ENCODE results near the gene CGB8.
"Not testable (repeated sequence)": the region's sequence is repeated elsewhere in the genome, so short reads cannot be mapped to it uniquely, and the experiment has no call there.

Gene CGB8

DNA sequence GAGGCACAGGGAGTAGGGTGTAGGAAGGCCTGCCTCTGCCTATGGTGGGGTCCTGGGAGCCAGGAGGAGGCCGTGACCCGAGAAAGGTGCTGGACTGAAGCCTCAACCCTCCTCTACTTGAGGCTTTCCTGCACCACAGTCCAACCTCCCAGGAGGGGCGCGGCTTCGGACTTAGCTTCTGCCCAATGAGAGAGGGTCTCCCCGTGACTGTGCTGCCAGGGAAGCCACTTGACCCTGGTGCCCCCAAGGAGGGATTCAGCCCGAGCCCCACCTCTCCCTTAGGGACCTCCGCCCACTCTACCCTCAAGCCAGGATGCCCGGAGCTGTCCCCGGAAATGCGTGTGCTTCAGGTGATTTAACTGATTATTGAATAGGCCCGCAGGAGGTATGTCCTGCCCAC is at the start of gene CGB8:
TSS of gene CGB8 (minus strand) at position 101 of the 400 bp plus-strand sequence. CDS start 372 bp downstream, outside the sequence.
- H3K4me3 ChIP-seq (ENCODE audit: low read length), result not testable (repeated sequence)

DNA sequence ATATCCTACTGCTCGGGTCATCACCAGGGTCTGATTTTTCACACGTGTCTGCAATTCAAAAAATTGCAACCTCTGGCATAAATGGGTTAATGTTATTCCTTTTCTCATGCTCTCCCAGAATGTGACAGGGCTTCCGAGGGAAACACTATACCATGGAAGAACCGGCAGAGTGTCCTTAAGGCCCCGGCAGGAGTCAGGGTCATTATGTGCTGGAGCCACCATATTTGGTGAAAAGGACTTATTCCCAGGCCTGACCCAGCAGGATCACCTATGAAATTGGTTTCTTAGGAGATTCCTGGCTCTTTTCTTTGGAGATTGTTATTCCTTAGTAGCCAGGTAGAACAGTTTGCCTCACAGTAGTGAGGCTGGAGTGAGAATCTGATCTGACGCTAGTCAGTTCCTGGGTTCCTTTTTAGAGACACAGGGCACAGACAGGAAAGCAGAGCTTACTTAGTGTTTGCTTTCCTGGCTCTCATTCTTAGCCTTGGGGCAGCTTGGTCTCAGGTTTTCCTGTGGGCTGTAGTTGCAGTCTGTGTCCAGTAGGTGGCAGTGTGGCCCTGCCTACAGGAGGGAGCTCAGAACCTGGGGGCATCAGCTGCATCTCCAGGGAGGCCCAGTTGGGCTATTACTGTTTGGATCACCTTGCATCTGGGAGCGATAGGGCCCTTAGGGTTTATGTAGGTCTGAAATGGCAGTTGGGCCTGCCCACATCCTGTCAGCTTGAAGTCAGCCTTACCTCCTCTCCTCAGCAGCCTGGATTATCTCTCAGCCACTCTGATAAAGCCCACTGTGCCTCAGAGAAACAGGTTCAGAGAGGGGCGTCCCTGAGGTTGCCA is 48.8 kb upstream of the CGB8 start:
- TF ChIP-seq ZNF274 (IDR thresholded peaks at IDR 0.05; ENCODE audit: low read depth, low read length), result no peak
- no peak overlapping the region for H3K4me3 ChIP-seq (ENCODE audit: low read length)

DNA sequence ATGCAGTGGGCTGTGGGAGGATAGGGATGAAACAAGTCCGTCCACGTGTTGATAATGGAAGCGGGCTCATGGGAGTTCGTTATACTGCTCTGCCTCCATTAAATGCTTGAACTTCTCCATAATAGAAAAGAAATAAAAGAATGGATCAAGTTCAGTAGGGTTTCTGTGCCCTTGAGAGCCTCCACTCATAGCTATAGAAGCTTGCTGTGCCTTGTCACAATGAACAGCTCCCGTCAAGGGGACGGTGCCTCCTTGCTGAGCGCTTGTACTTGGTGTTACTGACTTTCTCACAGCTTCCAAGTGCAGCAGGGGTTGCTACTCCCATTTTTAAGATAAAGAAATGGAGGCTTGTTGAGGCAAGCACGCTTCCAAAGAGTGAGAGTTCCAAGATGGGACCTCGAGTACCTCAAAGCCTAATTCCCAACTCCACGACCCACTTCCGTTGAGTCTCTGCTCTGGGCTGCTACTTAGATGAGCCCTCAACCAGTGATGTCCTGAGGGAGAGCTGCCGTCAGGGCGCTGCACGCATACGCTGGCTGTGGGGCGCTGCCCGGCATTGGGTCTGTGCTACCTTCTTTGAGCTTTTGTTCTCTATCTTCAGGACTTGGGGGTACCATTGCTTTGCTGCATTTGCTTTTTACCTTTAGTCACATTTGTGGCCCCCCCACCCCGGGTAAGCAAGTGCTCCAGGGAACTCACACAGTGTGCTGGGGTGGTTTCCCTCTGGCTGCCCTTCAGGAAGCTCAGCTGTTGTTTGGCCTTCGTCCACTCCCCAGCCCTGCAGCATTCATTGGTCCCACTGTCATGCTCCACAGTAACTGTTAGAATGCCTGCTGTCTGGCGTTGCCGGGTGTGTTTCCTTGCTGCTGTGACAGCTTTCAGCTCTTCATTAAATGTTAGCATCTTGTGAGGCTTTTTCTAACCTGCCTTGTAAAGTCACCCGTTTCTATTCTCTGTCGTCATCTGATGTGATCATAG is 45.9 kb upstream of the CGB8 start:
- H3K4me3 ChIP-seq (ENCODE audit: low read length), result no peak overlapping the region
- TF ChIP-seq ZNF274 (IDR thresholded peaks at IDR 0.05; ENCODE audit: low read depth, low read length), result no peak

DNA sequence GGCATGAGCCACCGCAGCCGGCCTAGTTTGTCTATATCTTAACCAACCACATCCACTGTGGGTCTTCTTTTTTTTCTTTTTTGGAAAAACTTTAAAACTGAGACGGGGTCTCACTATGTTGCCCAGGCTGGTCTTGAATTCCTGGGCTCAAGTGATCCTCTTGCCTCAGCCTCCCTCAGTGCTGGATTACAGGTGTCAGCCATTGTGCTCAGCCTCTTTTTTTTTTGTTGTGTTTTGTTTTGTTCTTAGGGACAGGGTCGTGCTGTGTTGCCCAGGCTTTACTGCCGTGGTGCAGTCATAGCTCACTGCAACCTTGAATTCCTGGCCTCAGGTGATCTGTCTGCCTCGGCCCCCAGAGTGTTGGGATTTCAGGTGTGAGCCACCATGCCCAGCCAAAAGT is 43.8 kb upstream of the CGB8 start:
- no peak overlapping the region for H3K4me3 ChIP-seq (ENCODE audit: low read length)
- no peak for TF ChIP-seq ZNF274 (IDR thresholded peaks at IDR 0.05; ENCODE audit: low read depth, low read length)

DNA sequence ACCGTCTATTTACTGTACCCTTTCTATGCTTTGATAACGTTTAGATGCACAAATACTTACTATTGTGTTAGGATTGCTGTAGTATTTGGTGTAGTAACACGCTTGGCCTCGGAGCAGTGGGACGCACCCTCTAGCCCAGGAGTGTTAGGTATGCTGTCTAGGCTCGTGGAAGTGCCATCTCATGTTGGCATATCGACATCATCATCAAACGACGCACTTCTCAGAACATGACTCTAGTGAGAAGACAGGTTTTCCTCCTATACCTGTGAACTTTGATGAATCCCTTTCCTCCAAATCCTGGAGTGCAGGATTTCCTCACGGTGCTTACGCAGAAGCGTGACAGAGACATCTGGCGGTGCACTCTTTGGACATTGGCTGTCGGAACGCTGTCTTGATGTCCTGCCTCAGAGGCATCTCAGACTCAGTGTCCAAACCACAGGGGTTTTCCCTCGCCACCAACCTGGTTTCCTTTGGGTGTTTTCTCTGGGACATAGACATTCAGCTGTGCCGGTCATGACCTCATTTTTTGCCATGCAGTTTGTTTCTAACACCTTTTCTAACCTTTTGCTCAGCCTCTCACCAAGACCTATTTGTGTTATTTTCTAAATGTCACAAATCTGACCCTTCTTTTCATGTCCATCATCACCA is 42.6 kb upstream of the CGB8 start:
- TF ChIP-seq ZNF274 (IDR thresholded peaks at IDR 0.05; ENCODE audit: low read depth, low read length), result no peak
- H3K4me3 ChIP-seq (ENCODE audit: low read length), result no peak overlapping the region

DNA sequence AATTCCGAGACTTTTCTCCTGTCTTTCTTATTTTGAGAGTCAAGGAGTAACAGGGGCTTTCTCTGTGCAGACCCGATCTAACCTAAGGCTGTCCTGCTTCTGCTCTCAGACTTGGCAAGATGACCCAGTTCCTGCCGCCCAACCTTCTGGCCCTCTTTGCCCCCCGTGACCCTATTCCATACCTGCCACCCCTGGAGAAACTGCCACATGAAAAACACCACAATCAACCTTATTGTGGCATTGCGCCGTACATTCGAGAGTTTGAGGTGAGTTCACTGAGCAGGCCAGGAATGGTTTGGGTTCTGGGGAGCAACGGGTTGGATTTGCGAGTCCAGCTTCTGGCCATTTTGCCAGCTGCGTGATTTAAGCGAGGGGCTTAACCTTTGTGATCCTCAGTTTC is 37.4 kb upstream of the CGB8 start:
- peak overlapping the region; percentile 93 for H3K4me3 ChIP-seq (ENCODE audit: low read length)
- TF ChIP-seq ZNF274 (IDR thresholded peaks at IDR 0.05; ENCODE audit: low read depth, low read length), result no peak

DNA sequence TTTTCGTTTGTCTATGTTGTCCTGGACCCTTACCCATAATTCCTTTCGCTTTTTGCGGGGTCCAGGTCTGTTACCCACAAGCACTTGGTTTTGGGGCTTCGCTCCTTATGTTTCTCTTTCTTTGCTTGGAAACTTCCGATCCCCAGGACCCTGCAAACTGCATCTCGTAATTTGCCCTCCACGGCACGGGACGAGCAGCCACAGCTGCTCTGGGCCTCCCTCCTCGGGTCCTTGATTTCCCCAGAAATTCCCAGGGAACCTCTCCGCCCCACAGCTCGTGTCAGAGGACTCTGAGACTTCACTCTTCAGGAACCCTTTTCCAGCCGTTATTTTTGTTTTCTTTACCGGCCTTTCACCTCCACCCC is 36.9 kb upstream of the CGB8 start:
- H3K4me3 ChIP-seq (ENCODE audit: low read length), result peak overlapping the region; percentile 93

DNA sequence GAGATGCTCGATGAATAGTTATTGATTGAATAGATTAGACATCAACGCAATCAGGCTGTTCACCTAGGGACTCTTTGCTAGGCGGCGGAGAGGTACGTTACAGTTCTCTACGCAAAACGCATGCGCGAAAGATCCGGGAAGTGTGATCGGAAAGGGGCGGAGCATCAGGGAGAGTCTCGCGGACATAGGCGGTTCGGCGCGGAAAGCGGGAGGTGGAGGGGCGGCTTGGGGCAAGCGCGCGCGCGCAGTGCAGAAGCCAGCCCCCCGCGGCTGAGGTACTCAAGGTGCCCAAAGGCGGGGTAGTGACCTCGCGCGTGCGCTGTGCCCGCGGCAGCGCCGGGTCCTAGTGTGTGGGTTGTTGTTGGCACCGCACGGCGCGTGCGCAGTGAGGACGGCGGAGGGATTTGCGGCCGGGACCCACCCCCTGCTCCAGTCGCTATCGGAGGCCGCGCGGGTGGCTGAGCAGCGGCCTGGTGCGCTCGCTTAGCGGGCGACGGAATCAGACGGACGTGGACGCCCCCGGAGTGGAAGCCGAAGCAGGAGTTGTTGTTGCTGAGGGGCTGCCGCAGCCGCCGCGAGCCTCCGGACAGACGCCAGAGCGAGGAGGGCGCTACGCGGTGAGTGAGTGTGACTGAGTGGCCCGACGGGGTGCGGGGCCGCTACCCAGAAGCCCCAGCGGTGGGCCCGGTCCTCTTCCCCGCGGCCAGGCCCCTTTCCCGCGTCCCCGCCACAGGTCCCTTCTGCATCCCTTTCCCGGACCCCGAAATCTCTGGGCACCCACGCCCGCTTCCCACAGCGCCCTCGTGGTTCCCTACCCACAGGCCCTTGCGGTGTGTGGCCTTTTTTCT is 36.3 kb upstream of the CGB8 start, which contains the start of gene SNRNP70:
TSS of gene SNRNP70 (plus strand) at position 432 of the 848 bp plus-strand sequence. CDS start 964 bp downstream, outside the sequence.
- peak within 1 kb of the TSS; percentile 93 for H3K4me3 ChIP-seq (ENCODE audit: low read length)

More for the DNA sequence above, 36.9 kb upstream of the CGB8 start:
- no peak for TF ChIP-seq ZNF274 (IDR thresholded peaks at IDR 0.05; ENCODE audit: low read depth, low read length)

DNA sequence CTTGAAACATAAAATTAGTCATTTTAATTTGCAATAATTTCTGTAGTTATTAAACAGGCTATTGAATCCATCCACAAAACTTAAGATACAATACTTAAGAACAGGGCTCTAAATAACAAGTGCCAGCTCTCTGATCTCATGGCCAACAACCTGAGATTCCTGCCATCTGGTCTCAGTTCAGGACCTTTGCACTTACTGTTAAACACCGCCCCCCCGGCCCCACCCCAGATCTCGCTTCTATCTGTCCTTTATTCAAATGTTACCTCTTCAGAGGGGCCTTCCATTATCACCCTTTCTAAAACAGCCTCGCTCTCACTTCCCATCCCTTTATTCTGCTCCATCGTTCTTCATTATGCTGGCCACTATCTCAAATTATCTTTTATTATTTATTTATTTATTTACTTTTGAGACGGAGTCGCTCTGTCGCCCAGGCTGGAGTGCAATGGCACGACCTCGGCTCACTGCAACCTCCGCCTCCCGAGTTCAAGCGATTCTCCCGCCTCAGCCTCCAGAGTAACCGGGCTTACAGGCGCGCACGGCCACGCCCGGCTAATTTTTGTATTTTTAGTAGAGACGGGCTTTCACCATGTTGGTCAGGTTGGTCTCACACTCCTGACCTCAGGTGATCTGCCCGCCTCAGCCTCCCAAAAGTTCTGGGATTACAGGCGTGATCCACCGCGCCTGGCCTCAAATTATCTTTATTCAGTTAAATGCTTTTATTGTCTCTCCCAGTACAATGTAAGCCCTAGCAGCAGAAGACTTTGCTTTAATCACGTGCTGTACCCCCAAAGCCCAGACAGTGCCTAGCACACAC is 35.5 kb upstream of the CGB8 start:
- peak overlapping the region; percentile 38; the same call in 1 of the 2 replicates for H3K4me3 ChIP-seq (ENCODE audit: low read length)
- TF ChIP-seq ZNF274 (IDR thresholded peaks at IDR 0.05; ENCODE audit: low read depth, low read length), result no peak

More for the DNA sequence above, 36.3 kb upstream of the CGB8 start, which contains the start of gene SNRNP70:
- TF ChIP-seq ZNF274 (IDR thresholded peaks at IDR 0.05; ENCODE audit: low read depth, low read length), result no peak

DNA sequence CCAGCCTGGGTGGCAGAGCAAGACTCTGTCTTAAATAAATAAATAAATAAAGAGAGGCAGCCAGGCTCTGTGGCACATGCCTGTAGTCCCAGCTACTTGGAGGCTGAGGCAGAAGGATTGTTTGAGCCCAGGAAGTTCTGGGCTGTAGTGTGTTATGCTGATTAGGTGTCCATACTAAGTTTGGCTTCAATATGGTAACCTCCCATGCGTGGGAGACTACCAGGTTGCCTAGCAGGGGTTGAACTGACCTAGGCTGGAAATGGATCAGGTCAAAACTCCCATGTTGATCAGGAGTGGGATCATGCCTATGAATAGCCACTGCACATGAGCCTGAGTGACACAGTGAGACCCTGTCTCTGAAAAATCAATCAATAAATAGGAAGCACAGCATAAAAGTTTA is 32.4 kb upstream of the CGB8 start:
- TF ChIP-seq ZNF274 (IDR thresholded peaks at IDR 0.05; ENCODE audit: low read depth, low read length), result no peak
- no peak overlapping the region for H3K4me3 ChIP-seq (ENCODE audit: low read length)

DNA sequence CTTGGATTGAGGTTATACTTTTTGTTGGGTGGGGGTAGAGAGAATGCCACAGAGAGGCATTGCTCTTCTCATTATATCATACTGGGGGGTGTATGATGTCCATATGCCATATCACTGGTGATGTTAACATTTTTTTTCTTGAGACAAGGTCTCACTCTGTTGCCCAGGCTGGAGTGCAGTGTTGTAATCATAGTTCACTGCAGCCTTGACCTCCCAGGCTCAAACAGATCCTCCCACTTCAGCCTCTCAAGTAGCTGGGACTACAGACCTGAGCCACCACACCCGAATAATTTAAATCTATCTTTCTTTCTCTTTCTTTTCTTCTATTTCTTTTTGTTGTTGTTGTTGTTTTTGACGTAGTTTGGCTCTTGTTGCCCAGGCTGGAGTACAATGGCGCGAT is 31.5 kb upstream of the CGB8 start:
- no peak overlapping the region for H3K4me3 ChIP-seq (ENCODE audit: low read length)
- no peak for TF ChIP-seq ZNF274 (IDR thresholded peaks at IDR 0.05; ENCODE audit: low read depth, low read length)

DNA sequence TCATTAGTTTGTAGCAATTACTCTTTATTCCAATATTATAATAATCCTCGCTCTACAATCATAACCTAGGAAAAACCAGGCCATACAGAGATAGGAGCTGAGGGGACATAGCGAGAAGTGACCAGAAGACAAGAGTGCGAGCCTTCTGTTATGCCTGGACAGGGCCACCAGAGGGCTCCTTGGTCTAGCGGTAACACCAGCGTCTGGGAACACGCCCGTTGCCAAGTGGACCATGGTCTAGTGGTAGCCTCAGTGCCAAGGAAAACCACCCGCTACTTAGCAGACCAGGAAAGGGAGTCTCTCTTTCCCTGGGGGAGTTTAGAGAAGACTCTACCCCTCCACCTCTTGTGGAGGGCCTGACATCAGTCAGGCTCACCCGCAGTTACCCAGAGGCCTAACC is 26.0 kb upstream of the CGB8 start:
- H3K4me3 ChIP-seq (ENCODE audit: low read length), result not testable (repeated sequence)
